NCI-H345 treated with DMSO at 0.1 percent for 48 hours (cell line): Measurements from ENCODE around the gene FBF1.
"Not testable (repeated sequence)": the region's sequence is repeated elsewhere in the genome, so short reads cannot be mapped to it uniquely, and the experiment has no call there.

Experiments used
- DNase-seq: peaks from one replicate; lab custom pipeline; 2025; ENCODE audit not compliant: unreplicated experiment; lab: John Stamatoyannopoulos, UW

FBF1 gene

GRCh38 chr17:75876938-75877751 lies 63.7 kb downstream of the FBF1 start:
- no peak for DNase-seq

DNA sequence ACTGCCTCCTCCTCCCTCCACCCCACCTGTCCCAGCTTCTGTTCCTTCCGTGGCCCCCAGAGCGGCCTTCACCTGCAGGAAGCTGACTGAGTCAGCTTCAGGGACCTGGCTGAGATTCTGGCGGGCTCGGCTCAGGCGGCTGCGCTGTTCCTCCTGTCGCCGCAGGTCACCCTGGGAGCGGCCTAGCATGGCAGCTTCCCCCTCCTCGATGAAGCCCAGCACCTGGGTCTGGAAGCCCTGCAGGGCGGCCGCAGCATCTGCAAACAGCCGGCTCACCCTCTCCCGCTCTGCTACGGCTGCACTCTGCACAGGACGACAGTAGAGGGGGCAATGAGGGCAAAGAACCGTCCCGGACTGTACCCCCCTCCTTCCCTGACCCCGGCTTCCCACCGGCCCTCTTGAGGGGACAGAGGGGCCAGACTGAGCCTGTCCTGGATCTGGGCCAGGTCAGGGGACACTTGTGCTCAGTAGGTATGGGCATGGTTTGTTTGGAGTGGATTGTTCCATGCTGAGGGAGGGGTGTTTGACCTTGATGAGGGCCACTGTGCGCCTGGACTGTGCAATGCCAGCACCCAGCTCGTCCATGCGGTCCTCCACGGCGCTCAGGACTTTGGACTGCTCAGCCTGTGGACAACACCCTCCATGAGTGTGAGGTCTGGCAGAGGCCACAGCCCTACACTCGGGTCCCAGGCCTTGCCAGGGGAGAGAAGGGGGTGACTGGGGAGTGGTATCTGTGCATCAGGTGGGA lies 64.5 kb downstream of the FBF1 start:
- DNase-seq, result no peak

DNA sequence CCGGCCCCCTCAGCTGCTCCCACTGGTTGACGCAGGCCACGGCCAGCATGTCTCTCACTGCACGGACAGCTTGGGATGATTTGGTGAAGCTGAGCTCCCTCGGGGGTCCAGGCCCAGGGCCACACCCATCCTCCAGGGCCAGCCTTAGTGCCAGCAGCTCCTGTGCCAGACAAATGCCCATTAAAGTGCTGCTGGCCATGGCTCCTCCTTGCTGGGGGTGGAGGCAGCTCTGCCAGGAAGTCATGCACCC lies 65.0 kb downstream of the FBF1 start:
- no peak for DNase-seq

DNA sequence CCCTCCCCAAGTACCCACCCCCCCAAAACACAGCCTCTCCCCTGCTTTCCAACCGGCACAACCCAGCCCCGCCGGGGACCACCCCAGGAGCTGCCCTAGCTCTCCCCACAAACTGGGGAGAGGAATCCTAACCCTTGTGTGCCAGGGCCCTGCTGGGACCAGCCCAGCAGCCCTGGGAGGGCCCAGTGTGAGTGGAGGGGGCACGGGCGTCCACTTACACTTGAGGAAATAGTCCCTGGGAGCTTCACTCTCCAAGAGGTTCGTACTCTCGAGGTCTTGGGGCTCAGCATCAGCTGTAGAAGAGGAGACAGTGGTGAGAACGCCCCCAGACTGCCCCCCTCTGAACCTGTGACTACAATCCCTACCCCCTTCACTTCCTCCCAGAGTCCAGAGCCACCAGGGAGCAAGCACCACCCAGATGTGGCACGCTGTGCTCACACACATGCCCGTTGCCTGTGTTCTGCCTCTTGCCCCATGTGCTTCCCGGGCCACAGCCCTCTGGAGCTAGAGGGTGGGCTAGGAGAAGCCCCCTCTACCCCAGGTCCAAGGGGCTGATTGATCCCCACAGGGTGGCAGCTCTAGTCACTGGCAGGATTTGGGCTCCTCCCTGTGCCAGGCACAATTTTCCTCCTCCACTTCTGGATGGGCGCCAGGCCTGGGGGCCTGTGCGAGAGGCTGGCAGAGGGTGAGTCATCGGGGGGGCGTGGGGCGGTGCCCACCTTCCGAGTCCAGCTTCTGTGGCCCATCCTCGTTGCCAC lies 65.5 kb downstream of the FBF1 start:
- no peak for DNase-seq

GRCh38 chr17:75874323-75875181 lies 66.3 kb downstream of the FBF1 start:
- no peak for DNase-seq

GRCh38 chr17:75873587-75874322 lies 67.1 kb downstream of the FBF1 start:
- DNase-seq, result no peak

- DNase-seq, result no peak
Observed at GRCh38 chr17:75872434-75873351, 68.1 kb downstream of the FBF1 start.

- DNase-seq, result not testable (repeated sequence)
Observed at GRCh38 chr17:75870228-75870627, 70.6 kb downstream of the FBF1 start.

DNA sequence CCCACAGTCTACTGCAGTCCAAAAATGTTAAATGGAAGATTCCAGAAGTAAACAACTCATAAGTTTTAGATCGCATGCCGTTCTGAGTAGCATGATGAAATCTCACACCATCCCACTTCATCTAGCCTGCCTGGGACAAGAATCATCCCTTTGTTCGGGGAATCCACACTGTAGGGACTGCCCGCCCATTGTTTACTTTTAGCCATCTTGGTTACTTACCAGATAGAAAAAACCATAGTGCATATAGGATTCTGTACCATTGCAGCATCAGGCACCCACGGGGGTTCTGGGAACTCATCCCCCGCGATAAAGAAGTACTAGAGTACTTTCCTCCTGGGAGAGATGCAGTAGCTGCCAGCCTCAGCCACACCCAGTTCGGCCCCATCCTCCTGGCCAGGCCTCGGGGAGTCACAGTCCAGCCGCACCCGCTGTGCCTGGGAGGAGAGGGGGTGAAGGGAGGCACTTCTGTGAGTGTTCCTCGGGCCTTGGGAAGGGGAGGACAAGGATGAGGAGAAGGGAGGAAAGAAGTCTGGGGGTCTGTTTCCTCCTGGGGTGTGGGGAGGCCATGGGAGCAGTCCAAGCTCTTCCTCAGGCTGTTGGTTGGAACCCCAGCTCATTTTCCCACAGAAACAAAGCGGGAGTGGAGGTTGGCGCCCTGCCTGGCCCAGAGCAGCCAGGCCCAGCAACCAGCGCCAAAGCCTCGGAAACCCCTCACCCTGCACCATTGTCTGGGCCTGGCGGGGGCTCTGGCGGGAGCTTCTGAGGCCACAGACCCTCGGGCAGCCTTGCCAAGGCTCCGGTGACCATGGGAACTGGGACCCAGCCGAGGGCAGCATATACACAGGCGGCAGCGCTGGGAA lies 71.3 kb downstream of the FBF1 start:
- DNase-seq, result no peak

GRCh38 chr17:75868730-75869281 lies 72.0 kb downstream of the FBF1 start:
- not testable (repeated sequence) for DNase-seq

DNA sequence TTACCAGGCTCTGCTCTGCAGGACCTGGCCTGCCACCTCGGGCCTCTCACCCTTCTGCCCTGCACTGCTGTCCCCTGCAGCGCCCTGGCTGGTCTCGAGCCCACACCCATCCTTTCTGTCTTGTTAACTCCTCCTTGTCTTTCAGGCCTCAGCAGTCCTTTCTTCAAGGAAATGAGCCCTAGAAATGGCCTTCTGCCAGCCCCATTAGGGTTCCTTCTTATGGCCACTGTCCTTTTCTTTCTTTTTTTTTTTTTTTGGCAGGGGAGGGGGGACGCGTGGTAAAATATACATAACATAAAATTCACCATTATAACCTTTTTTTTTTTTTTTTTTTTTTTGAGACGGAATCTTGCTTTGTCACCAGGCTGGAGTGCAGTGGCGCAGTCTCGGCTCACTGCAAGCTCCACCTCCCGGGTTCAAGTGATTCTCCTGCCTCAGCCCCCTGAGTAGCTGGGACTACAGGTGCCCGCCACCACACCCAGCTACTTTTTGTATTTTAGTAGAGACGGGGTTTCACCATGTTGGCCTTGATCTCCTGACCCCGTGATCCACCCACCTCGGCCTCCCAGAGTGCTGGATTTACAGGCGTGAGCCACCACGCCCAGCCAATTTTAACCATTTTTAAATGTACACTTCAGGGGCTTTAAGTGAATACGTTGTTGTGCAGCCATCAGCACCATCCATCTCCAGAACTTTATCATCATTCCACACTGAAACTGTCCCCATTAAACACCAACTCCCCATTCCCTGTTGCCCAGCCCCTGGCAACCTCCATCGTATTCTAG lies 75.2 kb downstream of the FBF1 start:
- not testable (repeated sequence) for DNase-seq

GRCh38 chr17:75864887-75865286 lies 76.0 kb downstream of the FBF1 start:
- not testable (repeated sequence) for DNase-seq

GRCh38 chr17:75864448-75864871 lies 76.4 kb downstream of the FBF1 start:
- DNase-seq, result peak; percentile 25

DNA sequence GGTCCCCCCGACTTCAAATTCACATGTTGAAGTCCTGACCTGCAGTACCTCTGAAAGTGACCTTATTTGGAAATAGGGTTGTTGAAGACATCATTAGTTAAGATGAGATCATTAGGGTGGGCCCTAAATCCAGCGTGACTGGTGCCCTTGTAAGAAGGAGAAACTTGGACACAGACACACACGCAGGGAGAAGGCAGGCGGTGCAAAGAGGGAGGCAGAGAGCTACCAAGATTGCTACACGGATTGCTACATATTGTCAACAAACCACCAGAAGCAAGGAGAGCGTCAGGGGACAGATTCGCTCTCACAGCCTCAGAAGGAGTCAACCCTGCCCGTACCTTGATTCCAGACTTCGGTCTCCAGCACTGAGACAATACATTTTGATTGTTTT lies 78.9 kb downstream of the FBF1 start:
- DNase-seq, result no peak
